Esophagus squamous epithelium (tissue), 5 donors: ENCODE measurements around the gene XCR1. TPM values are rescaled to one million over a fixed set of nuclear protein-coding genes. Genes with fewer than 3 reads are reported as not detected.

Experiments
- DNase-seq: peaks from one replicate; lab custom pipeline; 2025; lab: John Stamatoyannopoulos, UW
- H3K27ac ChIP-seq, 4 donors: fragments of 200-600 bp; sonication (generic); one replicate each; pipeline ENCODE4 v1.5.1; 2016 to 2019; ENCODE audit warnings: mild to moderate bottlenecking in 1 of 4
- H3K27me3 ChIP-seq, 4 donors: fragments of 200-600 bp; sonication (generic); 1 replicate in 3 of 4; 2 replicates in 1 of 4; pipeline versions ENCODE4 v1.5.1 to v1.6.0; 2017 to 2021; ENCODE audit warnings: antibody characterized with exemption in 1 of 4
- H3K36me3 ChIP-seq, 3 donors: fragments of 200-600 bp; sonication (generic); one replicate each; pipeline ENCODE4 v1.5.1; 2016 to 2019
- H3K4me1 ChIP-seq, 3 donors: fragments of 200-600 bp; sonication (generic); one replicate each; pipeline ENCODE4 v1.5.1; 2017 to 2019
- H3K4me3 ChIP-seq, 4 donors: fragments of 200-600 bp; sonication (generic); 1 replicate in 3 of 4; 2 replicates in 1 of 4; pipeline ENCODE4 v1.5.1; 2016 to 2019; ENCODE audit warnings: mild to moderate bottlenecking in 2 of 4, moderate library complexity in 1 of 4
- H3K9me3 ChIP-seq, 3 donors: fragments of 200-600 bp; sonication (generic); one replicate each; pipeline ENCODE4 v1.5.1; 2016 to 2019
- POLR2A ChIP-seq, 4 donors: fragments of 450-650 bp; IDR thresholded peaks; one replicate each; pipeline ENCODE4 v1.6.1; 2017; ENCODE audit warnings: antibody characterized with exemption in 4 of 4, mild to moderate bottlenecking in 4 of 4, moderate library complexity in 3 of 4
- WGBS, 2 donors: methylation state at CpG; one replicate each; pipeline ENCODE4 v1.1.5; 2018; 5-methylcytosine and 5-hydroxymethylcytosine counted together
- intact Hi-C: fragments of 100-400 bp; cut with DNase I; formaldehyde crosslinking; loops from one replicate; pipeline ENCODE4 v1.15.0; 2022
- total RNA-seq, 4 donors: library from RNA; depleted of rRNA; stranded (reverse); fragments of >200 nt; gene quantifications; one replicate each; pipeline ENCODE4 v1.1.0, GENCODE V29; 2016
- TF ChIP-seq, protein P1 (sequence below), 6 experiments: fragments of 450-650 bp in 4 of 6; fragments of 200-600 bp in 2 of 6; sonication (generic) in 2 of 6; IDR thresholded peaks; one replicate each; pipeline ENCODE4 v1.5.1; 2016 to 2019; ENCODE audit warnings: antibody characterized with exemption in 6 of 6, mild to moderate bottlenecking in 4 of 6, moderate library complexity in 4 of 6
- donor health status: DM: yes; HTN: yes; CAD: no.

Gene XCR1
- total RNA-seq, 4 donors from 2014 or later, result 0.08 to 0.19 (median 0.12) TPM; not detected in 1

DNA sequence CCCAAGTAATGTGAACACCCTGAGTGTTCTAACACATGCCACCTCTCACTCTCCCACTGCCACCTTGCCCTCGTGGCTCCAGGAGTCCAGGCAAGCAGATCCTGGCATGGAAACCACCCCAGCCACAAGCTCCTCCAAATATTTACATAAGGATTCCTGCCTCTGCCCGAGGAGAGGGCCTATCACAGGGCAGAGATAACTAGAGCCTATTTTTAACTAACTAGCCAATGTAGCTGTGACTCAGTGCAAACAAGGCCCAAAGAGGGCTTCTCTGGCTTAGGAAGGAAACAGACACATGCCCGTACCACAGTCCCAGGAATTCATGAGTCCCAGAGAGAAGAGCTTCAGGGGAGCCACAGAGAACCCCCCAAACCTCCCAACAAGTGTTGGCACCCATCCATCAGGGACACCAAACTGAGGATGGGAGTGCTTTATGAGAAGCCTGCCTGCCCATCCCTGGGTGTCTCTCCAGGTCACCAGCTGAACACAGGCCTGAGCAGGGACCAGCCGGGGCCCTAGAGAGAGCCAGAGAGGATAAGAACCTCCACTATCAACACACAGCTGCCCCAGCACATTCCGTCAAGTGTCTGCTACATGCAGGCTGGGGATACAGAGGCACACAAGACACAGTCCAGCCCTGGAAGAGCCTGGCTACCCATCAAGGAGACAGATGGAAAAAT lies 40.8 kb downstream of the XCR1 start:
- TF ChIP-seq POLR2A (IDR thresholded peaks at IDR 0.05), result no peak
- TF ChIP-seq, protein P1, sequence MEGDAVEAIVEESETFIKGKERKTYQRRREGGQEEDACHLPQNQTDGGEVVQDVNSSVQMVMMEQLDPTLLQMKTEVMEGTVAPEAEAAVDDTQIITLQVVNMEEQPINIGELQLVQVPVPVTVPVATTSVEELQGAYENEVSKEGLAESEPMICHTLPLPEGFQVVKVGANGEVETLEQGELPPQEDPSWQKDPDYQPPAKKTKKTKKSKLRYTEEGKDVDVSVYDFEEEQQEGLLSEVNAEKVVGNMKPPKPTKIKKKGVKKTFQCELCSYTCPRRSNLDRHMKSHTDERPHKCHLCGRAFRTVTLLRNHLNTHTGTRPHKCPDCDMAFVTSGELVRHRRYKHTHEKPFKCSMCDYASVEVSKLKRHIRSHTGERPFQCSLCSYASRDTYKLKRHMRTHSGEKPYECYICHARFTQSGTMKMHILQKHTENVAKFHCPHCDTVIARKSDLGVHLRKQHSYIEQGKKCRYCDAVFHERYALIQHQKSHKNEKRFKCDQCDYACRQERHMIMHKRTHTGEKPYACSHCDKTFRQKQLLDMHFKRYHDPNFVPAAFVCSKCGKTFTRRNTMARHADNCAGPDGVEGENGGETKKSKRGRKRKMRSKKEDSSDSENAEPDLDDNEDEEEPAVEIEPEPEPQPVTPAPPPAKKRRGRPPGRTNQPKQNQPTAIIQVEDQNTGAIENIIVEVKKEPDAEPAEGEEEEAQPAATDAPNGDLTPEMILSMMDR (IDR thresholded peaks at IDR 0.05), result no peak
- H3K4me3 ChIP-seq, result no peak overlapping the region
- H3K27ac ChIP-seq, result peak overlapping the region; percentile 78 to 88 (median 82)
- no peaks in the 10 kb centered on the region for H3K9me3 ChIP-seq
- H3K4me1 ChIP-seq, result peaks cover 36 to 80% (median 59%) of the 10 kb centered on the region in 3 donors
- DNase-seq, result no peak
- peaks cover 0 to 39% (median 5%) of the 10 kb centered on the region in 3 donors for H3K36me3 ChIP-seq
- no peaks in the 10 kb centered on the region for H3K27me3 ChIP-seq
- WGBS, 2 donors, result 11 to 80% methylated on average over 2 to 3 of the region's 5 CpGs
- intact Hi-C loops, result no loop called here

DNA sequence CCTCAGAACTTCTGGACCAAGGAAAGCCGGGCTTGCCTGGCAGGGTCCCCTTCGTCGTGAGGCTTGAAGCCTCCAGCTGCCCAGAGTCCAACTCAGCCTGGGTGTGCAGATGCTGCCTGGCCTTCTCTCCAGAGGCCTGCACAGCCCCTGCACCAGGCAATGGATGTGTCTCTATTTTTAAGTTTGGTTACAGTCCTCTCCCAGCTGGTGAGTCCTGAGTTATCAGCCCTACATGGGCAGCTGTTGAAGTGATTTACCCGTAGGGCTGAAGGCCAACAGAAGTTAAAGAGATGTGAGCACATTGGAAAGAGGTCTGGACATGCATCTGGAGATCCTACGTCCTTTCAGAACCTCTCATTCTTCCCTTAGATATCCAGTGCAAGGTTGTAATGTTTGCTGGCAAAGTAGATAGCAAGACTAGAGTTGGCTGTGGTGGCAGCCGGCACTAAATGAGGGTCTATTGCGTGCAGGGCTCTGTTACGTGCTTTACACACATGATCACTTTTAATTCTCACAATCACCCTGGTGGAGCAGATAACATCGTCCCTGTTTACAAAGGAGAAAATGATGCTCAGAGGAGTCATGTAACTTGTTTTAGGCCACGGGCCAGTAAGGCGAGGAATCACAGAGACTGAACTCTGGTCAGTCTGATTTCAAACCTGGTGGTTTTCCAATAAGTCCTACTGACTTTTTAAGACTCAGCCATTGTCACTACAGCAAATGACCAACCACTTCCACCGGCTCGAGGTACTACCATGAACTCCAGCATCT lies 41.6 kb downstream of the XCR1 start:
- intact Hi-C loops, result no loop called here
- no peaks in the 10 kb centered on the region for H3K9me3 ChIP-seq

DNA sequence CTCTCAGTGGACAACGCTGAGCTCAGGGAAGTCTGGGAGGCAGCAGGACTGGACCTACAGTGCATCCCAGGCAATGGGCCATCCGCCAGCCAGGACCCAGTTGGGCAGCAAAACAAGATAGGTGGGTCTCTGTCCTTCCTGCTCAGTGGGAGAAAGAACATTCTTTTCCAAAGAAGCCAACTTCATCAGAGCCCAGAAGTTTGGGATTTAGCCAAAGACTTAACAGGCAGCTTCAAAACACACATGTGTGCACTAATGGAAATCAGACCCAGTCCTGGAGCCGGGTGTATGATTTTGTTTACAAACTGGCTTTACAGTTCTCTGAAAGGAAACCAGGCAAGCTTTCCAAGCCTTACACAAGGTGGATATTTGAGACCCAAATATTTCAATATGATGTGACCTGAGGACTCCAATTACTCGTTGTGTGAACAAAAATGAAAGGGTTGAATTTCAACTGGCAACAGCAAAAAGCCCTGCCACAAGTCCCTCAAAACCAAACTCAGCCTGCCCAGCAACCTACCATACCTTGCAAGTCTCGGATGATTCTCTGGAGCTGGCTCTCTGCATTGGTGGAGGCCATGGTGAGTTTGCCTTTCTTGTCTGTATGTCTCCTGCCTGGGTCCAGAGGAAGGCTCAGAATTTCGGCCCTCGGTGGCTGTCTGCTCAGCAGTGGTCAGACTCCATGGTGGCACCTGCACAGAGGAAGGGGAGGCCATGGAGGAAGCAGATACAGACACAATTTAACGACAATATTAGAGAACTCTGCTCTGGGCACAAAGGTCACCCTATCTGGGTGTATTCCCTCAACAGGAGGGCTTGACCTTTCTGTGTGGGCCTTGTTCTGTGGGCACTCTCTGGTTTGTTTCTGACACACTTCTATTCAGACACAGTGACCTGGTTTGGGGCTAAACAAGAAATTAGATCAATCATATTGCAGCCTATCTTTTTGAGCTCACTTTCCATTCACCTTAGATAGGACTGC lies 42.7 kb downstream of the XCR1 start:
- H3K27me3 ChIP-seq, result no peaks in the 10 kb centered on the region
- intact Hi-C loops, result no loop called here
- 71 to 80% methylated on average over 6 to 8 of the region's 8 CpGs for WGBS, 2 donors
- H3K4me1 ChIP-seq, result peaks cover 32 to 62% (median 51%) of the 10 kb centered on the region in 3 donors
- no peaks in the 10 kb centered on the region for H3K9me3 ChIP-seq
- H3K27ac ChIP-seq, result peak overlapping the region in 3 of 4 donors; percentile 46 to 88 (median 84)
- no peak for DNase-seq
- H3K4me3 ChIP-seq, result no peak overlapping the region
- no peak for TF ChIP-seq POLR2A (IDR thresholded peaks at IDR 0.05)
- TF ChIP-seq, protein P1 (IDR thresholded peaks at IDR 0.05), result no peak
- peaks cover 3 to 57% (median 13%) of the 10 kb centered on the region in 3 donors for H3K36me3 ChIP-seq

More for the DNA sequence above, 41.6 kb downstream of the XCR1 start:
- no peak for DNase-seq
- peaks cover 36 to 73% (median 57%) of the 10 kb centered on the region in 3 donors for H3K4me1 ChIP-seq
- H3K27ac ChIP-seq, result peak overlapping the region; percentile 78 to 88 (median 82)
- WGBS, 2 donors, result 84 to 90% methylated on average over 9 of the region's 13 CpGs
- H3K27me3 ChIP-seq, result no peaks in the 10 kb centered on the region
- no peak overlapping the region for H3K4me3 ChIP-seq
- H3K36me3 ChIP-seq, result peaks cover 0 to 46% (median 5%) of the 10 kb centered on the region in 3 donors
- TF ChIP-seq, protein P1 (IDR thresholded peaks at IDR 0.05), result no peak
- no peak for TF ChIP-seq POLR2A (IDR thresholded peaks at IDR 0.05)

DNA sequence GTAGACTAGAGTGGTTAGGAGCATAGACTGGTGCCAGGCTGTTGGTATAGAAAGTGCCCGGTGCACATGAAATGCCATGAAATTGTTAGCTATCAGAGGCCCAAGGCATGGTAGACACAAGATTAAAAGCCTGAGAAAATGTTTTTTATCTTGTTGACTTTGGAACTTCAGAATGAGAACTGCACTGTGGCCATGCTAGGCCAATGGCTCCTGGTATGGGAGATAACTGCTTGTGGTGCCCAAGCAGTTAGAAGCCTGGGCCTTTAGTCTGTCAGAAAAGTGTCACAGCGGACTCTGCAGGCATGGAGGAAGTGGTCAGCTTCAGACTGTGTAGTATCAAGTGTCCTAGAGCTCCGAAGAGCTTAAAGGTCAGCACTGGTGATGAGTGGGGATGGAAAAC lies 43.5 kb downstream of the XCR1 start:
- DNase-seq, result no peak
- intact Hi-C loops, result no loop called here
- TF ChIP-seq, protein P1 (IDR thresholded peaks at IDR 0.05), result no peak
- no peak for TF ChIP-seq POLR2A (IDR thresholded peaks at IDR 0.05)
- H3K9me3 ChIP-seq, result no peaks in the 10 kb centered on the region
- no peaks in the 10 kb centered on the region for H3K27me3 ChIP-seq
- H3K4me1 ChIP-seq, result peaks cover 26 to 53% (median 42%) of the 10 kb centered on the region in 3 donors
- peak overlapping the region in 3 of 4 donors; percentile 11 to 88 (median 84) for H3K27ac ChIP-seq
- 93 to 100% methylated on average over 3 of the region's 3 CpGs for WGBS, 2 donors
- H3K36me3 ChIP-seq, result peaks cover 5 to 66% (median 19%) of the 10 kb centered on the region in 3 donors
- no peak overlapping the region for H3K4me3 ChIP-seq
